ENCODE measurements around the gene PARM1. TPM values are rescaled to one million over a fixed set of nuclear protein-coding genes. Genes with fewer than 3 reads are reported as not detected.

PARM1 gene
- total RNA-seq, 1 donor from 2014 or later: 58.7 TPM

GRCh38 chr4:75046641-75047040 is 113.7 kb downstream of the PARM1 start:
- ATAC-seq: no peak
- intact Hi-C loops (cut with DNase I): no loop called here
- DNase-seq (ENCODE audit: missing footprints): no peak

- ATAC-seq: no peak
- intact Hi-C loops (cut with DNase I): no loop called here
These were observed 115.4 kb downstream of the PARM1 start for GRCh38 chr4:75048208-75048879.

GRCh38 chr4:75051431-75051830 is 118.5 kb downstream of the PARM1 start:
- ATAC-seq (peak; percentile 51), DNase-seq (ENCODE audit: missing footprints) (no peak)
- intact Hi-C loops (cut with DNase I): no loop called here

More at GRCh38 chr4:75048208-75048879, 115.4 kb downstream of the PARM1 start:
- DNase-seq (ENCODE audit: missing footprints): no peak

GRCh38 chr4:75053352-75053751 is 120.4 kb downstream of the PARM1 start:
- DNase-seq (ENCODE audit: missing footprints) (no peak), ATAC-seq (no peak)
- intact Hi-C loops (cut with DNase I): no loop called here

GRCh38 chr4:75054078-75054477 is 121.2 kb downstream of the PARM1 start:
- no peak for ATAC-seq
- intact Hi-C loops (cut with DNase I): no loop called here
- no peak for DNase-seq (ENCODE audit: missing footprints)

GRCh38 chr4:75056277-75056676 is 123.4 kb downstream of the PARM1 start:
- intact Hi-C loops (cut with DNase I): loop anchor here (2.0 kb wide), 1 partner anchor 123 kb away; the partner anchor contains the start of gene PARM1

GRCh38 chr4:75057369-75057768 is 124.5 kb downstream of the PARM1 start:
- ATAC-seq (no peak), DNase-seq (ENCODE audit: missing footprints) (no peak)
- intact Hi-C loops (cut with DNase I): loop anchor here (2.0 kb wide), 1 partner anchor 125 kb away; the partner anchor contains the start of gene PARM1

More at GRCh38 chr4:75056277-75056676, 123.4 kb downstream of the PARM1 start:
- ATAC-seq: peak; percentile 45
- DNase-seq (ENCODE audit: missing footprints): no peak

GRCh38 chr4:75058486-75058885 is 125.6 kb downstream of the PARM1 start:
- intact Hi-C loops (cut with DNase I): no loop called here
- DNase-seq (ENCODE audit: missing footprints): no peak
- ATAC-seq: no peak

- DNase-seq (ENCODE audit: missing footprints) (no peak), ATAC-seq (no peak)
- intact Hi-C loops (cut with DNase I): no loop called here
These were observed 130.5 kb downstream of the PARM1 start for GRCh38 chr4:75063433-75063832.

- intact Hi-C loops (cut with DNase I): no loop called here
- DNase-seq (ENCODE audit: missing footprints) (no peak), ATAC-seq (no peak)
These were observed 133.0 kb downstream of the PARM1 start for GRCh38 chr4:75065909-75066308.

- no peak for ATAC-seq
- DNase-seq (ENCODE audit: missing footprints): no peak
- intact Hi-C loops (cut with DNase I): no loop called here
These were observed 136.7 kb downstream of the PARM1 start for GRCh38 chr4:75069493-75070074.

GRCh38 chr4:75071317-75071716 is 138.4 kb downstream of the PARM1 start:
- intact Hi-C loops (cut with DNase I): no loop called here
- ATAC-seq (no peak), DNase-seq (ENCODE audit: missing footprints) (no peak)

- ATAC-seq (no peak), DNase-seq (ENCODE audit: missing footprints) (no peak)
- intact Hi-C loops (cut with DNase I): no loop called here
These were observed 148.0 kb downstream of the PARM1 start for GRCh38 chr4:75080888-75081287.

GRCh38 chr4:75081561-75081960 is 148.6 kb downstream of the PARM1 start:
- ATAC-seq (no peak), DNase-seq (ENCODE audit: missing footprints) (no peak)
- intact Hi-C loops (cut with DNase I): no loop called here

- intact Hi-C loops (cut with DNase I): no loop called here
- DNase-seq (ENCODE audit: missing footprints) (no peak), ATAC-seq (peak; percentile 8)
These were observed 154.5 kb downstream of the PARM1 start for GRCh38 chr4:75087416-75087815.

- peak; percentile 68 for ATAC-seq
- intact Hi-C loops (cut with DNase I): no loop called here
- DNase-seq (ENCODE audit: missing footprints): no peak
These were observed 154.9 kb downstream of the PARM1 start for GRCh38 chr4:75087865-75088264.

GRCh38 chr4:75089206-75089605 is 156.3 kb downstream of the PARM1 start:
- ATAC-seq (no peak), DNase-seq (ENCODE audit: missing footprints) (no peak)
- intact Hi-C loops (cut with DNase I): no loop called here

- DNase-seq (ENCODE audit: missing footprints): no peak
- ATAC-seq: no peak
- intact Hi-C loops (cut with DNase I): no loop called here
These were observed 166.4 kb downstream of the PARM1 start for GRCh38 chr4:75099321-75099720.

All from Right ventricle myocardium inferior (tissue), 1 donor.